K562 (cell line): Measurements from ENCODE around the gene ERF. TPM values are rescaled to one million over a fixed set of nuclear protein-coding genes. Genes with fewer than 3 reads are reported as not detected.

ENCODE experiments used
- ATAC-seq: fragments of 200-7000 bp; cut with Tn5 transposase; 3 replicates; pipeline ENCODE4 v1.9.1; 2020; ENCODE audit warnings: moderate library complexity
- BruUV-seq: library from RNA; stranded (reverse); fragments of 400-500 nt; replicated peaks from 2 replicates; lab custom pipeline; 2021; lab: Mats Ljungman, UMichigan
- CTCF ChIA-PET: fragments of 300-600 bp; formaldehyde crosslinking; extraction: SDS; loops from one replicate; lab custom pipeline; 2021; ENCODE audit warnings: low intra/inter-chr PET ratio; lab: Yijun Ruan, JAX
- POLR2A ChIA-PET: fragments of 300-600, 350-650 bp; sonication (Branson Sonifier 250); formaldehyde crosslinking; extraction: SDS; loops from one replicate; lab custom pipeline; 2021; ENCODE audit warnings: antibody characterized with exemption, inconsistent platforms; lab: Yijun Ruan, JAX
- DNase-seq, 4 experiments: peaks; one replicate each; pipeline versions ENCODE4 v3.0.0 to v3.0.0-alpha.2; 2011 to 2018; ENCODE audit warnings: low spot score in 3 of 4, mixed read lengths in 3 of 4; ENCODE audit errors: extremely low read depth in 1 of 4
- FAIRE-seq: peaks from 2 replicates; lab custom pipeline; 2011; peaks lifted over from hg19 to GRCh38; lab: Jason Lieb, UNC
- H2AFZ ChIP-seq: 2 replicates; pipeline ENCODE4 v1.6.0; 2011; ENCODE audit warnings: low read depth, low read length, control low read depth, inconsistent platforms
- H3K27ac ChIP-seq: fragments of 200-600 bp; 3 replicates; pipeline ENCODE4 v1.8.0; 2011; ENCODE audit warnings: low read depth, mild to moderate bottlenecking, control low read depth, inconsistent platforms, low read length, moderate library complexity, mixed read lengths; ENCODE audit errors: extremely low read depth
- H3K27me3 ChIP-seq, 2 experiments: fragments of 300-600 bp in 1 of 2; 2 replicates in 1 of 2; 3 replicates in 1 of 2; pipeline versions ENCODE4 v1.6.0 to v1.8.0; 2011; ENCODE audit warnings: inconsistent platforms in 2 of 2, low read length in 2 of 2, mild to moderate bottlenecking in 1 of 2, mixed read lengths in 1 of 2, moderate library complexity in 1 of 2; ENCODE audit not compliant: control insufficient read depth in 2 of 2, insufficient read depth in 2 of 2
- H3K36me3 ChIP-seq: fragments of 300-600 bp; 3 replicates; pipeline ENCODE4 v1.8.0; 2011; ENCODE audit warnings: mild to moderate bottlenecking, low read length, inconsistent platforms; ENCODE audit not compliant: control insufficient read depth, insufficient read depth
- H3K4me1 ChIP-seq, 2 experiments: fragments of 200-600 bp in 1 of 2; replicated peaks in 1 of 2; 2 replicates in 1 of 2; 3 replicates in 1 of 2; pipeline versions ENCODE4 v1.5.1 to v1.8.0; 2011; ENCODE audit warnings: inconsistent platforms in 2 of 2, low read length in 2 of 2, mild to moderate bottlenecking in 1 of 2, mixed read lengths in 1 of 2, moderate library complexity in 1 of 2; ENCODE audit not compliant: control insufficient read depth in 2 of 2, insufficient read depth in 2 of 2
- H3K4me2 ChIP-seq: 2 replicates; pipeline ENCODE4 v1.6.1; 2011; ENCODE audit warnings: low read length, control low read depth, inconsistent platforms, mixed read lengths; ENCODE audit not compliant: insufficient read depth
- H3K4me3 ChIP-seq: fragments of 200-600 bp; sonication (generic), shearing (Covaris generic); 2 replicates; pipeline ENCODE4 v1.5.1; 2016; ENCODE audit warnings: control low read depth, inconsistent platforms
- H3K79me2 ChIP-seq: fragments of 200-600 bp; 3 replicates; pipeline ENCODE4 v1.8.0; 2011; ENCODE audit warnings: low read length, inconsistent platforms; ENCODE audit not compliant: control insufficient read depth, insufficient read depth
- H3K9ac ChIP-seq, 2 experiments: 2 replicates each; pipeline versions ENCODE4 v1.6.0 to v1.6.1; 2011; ENCODE audit warnings: low read depth in 2 of 2, low read length in 2 of 2, control low read depth in 1 of 2, inconsistent platforms in 1 of 2, mild to moderate bottlenecking in 1 of 2, mixed read lengths in 1 of 2; ENCODE audit not compliant: insufficient read depth in 1 of 2
- H3K9me1 ChIP-seq: one replicate; pipeline ENCODE4 v1.6.0; 2011; ENCODE audit warnings: inconsistent platforms, mild to moderate bottlenecking, low read length, moderate library complexity; ENCODE audit not compliant: control insufficient read depth, insufficient read depth
- H3K9me3 ChIP-seq: replicated peaks from 2 replicates; pipeline ENCODE4 v1.5.1; 2011; ENCODE audit warnings: low read depth, low read length, inconsistent platforms; ENCODE audit not compliant: control insufficient read depth, insufficient read depth
- H4K20me1 ChIP-seq: replicated peaks from 2 replicates; pipeline ENCODE4 v1.6.1; 2011; ENCODE audit warnings: low read length, inconsistent platforms, mixed read lengths; ENCODE audit not compliant: control insufficient read depth, insufficient read depth
- CC2D1A ChIP-seq: fragments of 450-650 bp; IDR thresholded peaks from 2 replicates; pipeline ENCODE4 v1.6.1; 2017; ENCODE audit warnings: mild to moderate bottlenecking
- DACH1 ChIP-seq: fragments of 450-650 bp; IDR thresholded peaks from 2 replicates; pipeline ENCODE4 v1.6.1; 2018; ENCODE audit not compliant: partially characterized antibody
- GABPA ChIP-seq: fragments of 200-800 bp; sonication (Bioruptor generic); conservative IDR thresholded peaks from 2 replicates; pipeline ENCODE4 v1.6.1; 2016; ENCODE audit warnings: low read depth, missing genetic modification characterization, missing compliant biosample characterization
- HNRNPL ChIP-seq: fragments of 200-400 bp; formaldehyde crosslinking; IDR thresholded peaks from 2 replicates; pipeline ENCODE4 v1.6.1; 2017; ENCODE audit warnings: low read depth, mild to moderate bottlenecking, low read length
- NFATC3 ChIP-seq: fragments of 450-650 bp; IDR thresholded peaks from 2 replicates; pipeline ENCODE4 v1.6.1; 2017; ENCODE audit warnings: mild to moderate bottlenecking
- RAD21 ChIP-seq, 2 experiments: fragments of 250-450 bp in 1 of 2; fragments of 450-650 bp in 1 of 2; sonication (Bioruptor Pico) in 1 of 2; formaldehyde crosslinking in 1 of 2; IDR thresholded peaks in 1 of 2; conservative IDR thresholded peaks in 1 of 2; 2 replicates each; pipeline versions ENCODE4 v1.4.0 to v1.8.0; 2020 to 2022; ENCODE audit warnings: mild to moderate bottlenecking in 2 of 2, moderate library complexity in 1 of 2
- RCOR1 ChIP-seq, 2 experiments: IDR thresholded peaks; 2 replicates each; pipeline ENCODE4 v1.6.1; 2012; ENCODE audit warnings: low read depth in 2 of 2, low read length in 2 of 2, borderline replicate concordance in 1 of 2, improper control_type of control experiment in 1 of 2
- SIX5 ChIP-seq, 2 experiments: IDR thresholded peaks; 2 replicates each; pipeline ENCODE4 v1.6.1; 2011; ENCODE audit warnings: low read length in 2 of 2, borderline replicate concordance in 1 of 2, low read depth in 1 of 2, mild to moderate bottlenecking in 1 of 2, moderate library complexity in 1 of 2; ENCODE audit not compliant: insufficient read depth in 1 of 2
- SMARCE1 ChIP-seq: fragments of 450-650 bp; IDR thresholded peaks from 2 replicates; pipeline ENCODE4 v1.7.1; 2016; ENCODE audit warnings: mild to moderate bottlenecking
- WHSC1 ChIP-seq: IDR thresholded peaks from one replicate; pipeline ENCODE4 v1.6.1; 2012; ENCODE audit warnings: low read length, control low read depth, inconsistent platforms
- ZFP91 ChIP-seq: sonication (generic); formaldehyde crosslinking; IDR thresholded peaks from 2 replicates; pipeline ENCODE4 v1.8.0; 2022; ENCODE audit warnings: mild to moderate bottlenecking, missing genetic modification reagents
- ZKSCAN1 ChIP-seq: fragments of 150-350 bp; IDR thresholded peaks from 2 replicates; pipeline ENCODE4 v1.6.1; 2016; ENCODE audit warnings: low read depth, low read length
- ZNF197 ChIP-seq: fragments of 200-800 bp; sonication (Bioruptor generic); IDR thresholded peaks from 2 replicates; pipeline ENCODE4 v1.6.1; 2016; ENCODE audit warnings: low read depth, missing genetic modification characterization, missing compliant biosample characterization
- ZNF311 ChIP-seq: fragments of 250-450 bp; sonication (Bioruptor Pico); IDR thresholded peaks from 2 replicates; pipeline ENCODE4 v1.4.0; 2020; ENCODE audit warnings: mild to moderate bottlenecking, moderate library complexity
- ZNF395 ChIP-seq: fragments of 200-800 bp; sonication (Bioruptor generic); IDR thresholded peaks from 2 replicates; pipeline ENCODE4 v1.6.1; 2017; ENCODE audit warnings: missing genetic modification characterization, missing compliant biosample characterization
- ZNF57 ChIP-seq: fragments of 450-650 bp; formaldehyde crosslinking; IDR thresholded peaks from 2 replicates; pipeline ENCODE4 v1.4.0; 2020; ENCODE audit warnings: mild to moderate bottlenecking, moderate library complexity
- ZNF668 ChIP-seq: fragments of 250-450 bp; sonication (Bioruptor Pico); IDR thresholded peaks from 2 replicates; pipeline ENCODE4 v1.8.0; 2022; ENCODE audit warnings: mild to moderate bottlenecking, inconsistent platforms
- WGBS: fragments of 100-300 bp; shearing (Covaris generic); methylation state at CpG from one replicate; pipeline ENCODE4 v1.1.6; 2016; ENCODE audit warnings: low coverage, mixed read lengths; ENCODE audit not compliant: insufficient coverage; ENCODE audit errors: missing lambda C conversion rate; 5-methylcytosine and 5-hydroxymethylcytosine counted together
- in situ Hi-C: fragments of 300-500 bp; cut with MboI; formaldehyde crosslinking; loops from 4 replicates; pipeline ENCODE4 v1.15.0; 2018; ENCODE audit warnings: inconsistent platforms, mixed read lengths
- intact Hi-C: fragments of 100-400 bp; cut with micrococcal nuclease; formaldehyde crosslinking; loops from 2 replicates; pipeline ENCODE4 v1.14.2; 2022
- polyA plus RNA-seq, 8 experiments: library from polyadenylated mRNA; depleted of rRNA in 4 of 8; stranded (reverse) in 5 of 8; unstranded in 3 of 8; fragments of >200 nt; fragmentation: Nextera tagmentation in 2 of 8; fragmentation: Illumina TruSeq in 1 of 8; extraction: Ambion mirVana in 2 of 8; extraction: Trizol in 1 of 8; gene quantifications; 2 replicates each; pipeline versions ENCODE4 v1.2.1 to v1.2.3, GENCODE V29; 2011 to 2014; ENCODE audit warnings: inconsistent platforms in 1 of 8, missing spikeins in 1 of 8
- total RNA-seq, 7 experiments: library from RNA; depleted of rRNA in 6 of 7; stranded (reverse); fragments of >200 nt in 6 of 7; fragmentation: Illumina TruSeq in 2 of 7; extraction: Trizol in 2 of 7; gene quantifications; 2 replicates each; pipeline versions ENCODE4 v1.2.1 to v1.2.3, GENCODE V29; 2011 to 2021; ENCODE audit warnings: low replicate concordance in 1 of 7

The ERF gene
- total and polyA plus RNA-seq, 9 of the 15 experiments (the other 6 are each of a cell fraction or from before 2014, with no cell fraction given): 0.03 to 75.4 (median 27.0) TPM

DNA sequence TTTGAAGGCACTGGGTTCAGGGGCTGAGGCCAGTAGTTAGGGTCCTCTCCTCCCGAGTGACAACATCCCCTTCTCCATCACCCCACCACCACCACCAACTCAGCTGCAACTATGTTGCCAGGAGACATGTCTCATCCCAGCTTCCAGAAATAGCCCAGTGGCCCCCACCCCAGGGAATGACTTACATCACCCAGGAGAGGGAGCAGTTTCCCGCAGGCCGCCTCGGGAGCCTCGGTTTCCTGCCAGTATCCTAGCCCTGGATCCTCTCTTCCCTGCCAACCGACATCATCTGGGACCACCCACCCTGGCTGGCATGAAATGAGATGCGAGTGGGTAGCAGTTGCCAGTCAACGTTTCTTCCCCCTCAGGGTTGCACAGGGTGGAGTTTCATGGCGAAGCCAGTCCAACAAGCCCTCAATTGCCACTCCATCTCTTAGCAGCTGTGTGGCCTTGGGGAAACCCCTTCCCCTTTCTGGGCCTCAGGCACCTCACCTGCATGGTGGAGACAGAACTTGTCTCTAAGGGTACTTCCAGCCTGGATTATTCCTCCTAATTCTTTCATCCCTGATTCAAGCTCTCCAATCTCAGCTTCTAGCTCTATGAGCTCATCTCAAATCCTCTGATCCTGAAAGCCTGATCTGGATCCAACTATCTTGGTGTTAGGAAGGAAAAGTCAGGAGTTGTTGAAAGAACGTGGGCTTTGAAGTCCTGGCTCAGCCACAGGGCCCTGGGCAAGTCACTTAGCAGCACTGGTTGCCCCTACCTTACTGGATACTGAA lies 8.6 kb downstream of the ERF start:
- Histone ChIP-seq H3K4me1 (peaks cover 10 to 42% of the 10 kb centered on the region in 2 experiments), H3K36me3 (peaks cover 37% of the 10 kb centered on the region; the same call in 2 of the 3 replicates), H4K20me1 (no peaks in the 10 kb centered on the region), H3K9ac (no peak overlapping the region; a peak in 1 of 4 replicates), H3K9me1 (no peaks in the 10 kb centered on the region), H3K27me3 (no peaks in the 10 kb centered on the region), H3K4me3 (no peak overlapping the region), H3K79me2 (peaks cover 40% of the 10 kb centered on the region), H2AFZ (no peak overlapping the region), H3K9me3 (no peaks in the 10 kb centered on the region), H3K27ac (peak overlapping the region; percentile 32; the same call in 2 of the 3 replicates), H3K4me2 (no peak overlapping the region)
- FAIRE-seq (no peak), ATAC-seq (no peak), DNase-seq (peak; percentile 47 to 65 (median 54))
- in situ Hi-C loops (no loop called here), intact Hi-C loops (loop anchor here (1.0 kb wide), 1 partner anchor 33 kb away; no protein-coding TSS in a partner anchor)
- ChIA-PET POLR2A (interaction anchor here (0.7 to 1.7 kb wide), 10 partner anchors 9 to 81 kb away, joined by 3 to 10 read pairs (median 3); no protein-coding TSS in a partner anchor), CTCF (interaction anchor here (1.0 to 4.0 kb wide), 3 partner anchors 34 to 50 kb away, joined by 4 to 24 read pairs (median 5); no protein-coding TSS in a partner anchor)
- WGBS: 36% methylated on average over 10 of the region's 10 CpGs
- BruUV-seq: no TSS peak
- TF ChIP-seq ZNF197 (no peak), WHSC1 (no peak), HNRNPL (no peak), SMARCE1 (no peak), SIX5 (IDR thresholded peaks at IDR 0.05; ENCODE audit: borderline replicate concordance in 1 of 2, insufficient read depth in 1 of 2, low read depth in 1 of 2, low read length in 2 of 2) (no peak), NFATC3 (no peak), ZKSCAN1 (no peak), RCOR1 (IDR thresholded peaks at IDR 0.05; ENCODE audit: borderline replicate concordance in 1 of 2, low read depth in 2 of 2, low read length in 2 of 2) (peak in 1 of 2 experiments; percentile 60; a peak in 1 of 4 replicates), ZNF668 (no peak), GABPA (tag) (no peak), RAD21 (CRISPR knock-in tag; conservative IDR thresholded peaks at IDR 0.05 in 1 of 2, IDR thresholded peaks at IDR 0.05 in 1 of 2) (peak; percentile 54 to 82), DACH1 (no peak), ZFP91 (no peak), ZNF57 (CRISPR knock-in tag) (no peak), ZNF311 (CRISPR knock-in tag) (no peak), ZNF395 (CRISPR knock-in tag) (no peak), CC2D1A (peak; percentile 67; the same call in 1 of the 2 replicates)
